GM21717 (cell line): ENCODE measurements around the gene BMP15.

ENCODE experiments used
- ATAC-seq: cut with Tn5 transposase; IDR thresholded peaks from one replicate; pipeline ENCODE4 v1.9.1; 2021; ENCODE audit warnings: mild to moderate bottlenecking, moderate library complexity; ENCODE audit not compliant: unreplicated experiment

Gene BMP15

GRCh38 chrX:50910685-50911176 lies at the start of gene BMP15:
Gene BMP15 (plus strand): TSS chrX:50910735. CDS start chrX:50910784, 49 bp downstream.
- ATAC-seq: no peak

- no peak for ATAC-seq
Measured at GRCh38 chrX:50863471-50863870, 47.1 kb upstream of the BMP15 start.

- ATAC-seq: no peak
Measured at GRCh38 chrX:50865311-50865710, 45.2 kb upstream of the BMP15 start.

GRCh38 chrX:50871922-50872453 lies 38.5 kb upstream of the BMP15 start:
- no peak for ATAC-seq

- no peak for ATAC-seq
Measured at GRCh38 chrX:50874876-50875275, 35.7 kb upstream of the BMP15 start.

GRCh38 chrX:50876551-50876950 lies 34.0 kb upstream of the BMP15 start:
- ATAC-seq: no peak

GRCh38 chrX:50877310-50877709 lies 33.2 kb upstream of the BMP15 start:
- ATAC-seq: no peak

- ATAC-seq: no peak
Measured at GRCh38 chrX:50881028-50881427, 29.5 kb upstream of the BMP15 start.

GRCh38 chrX:50888884-50889283 lies 21.7 kb upstream of the BMP15 start:
- no peak for ATAC-seq

- ATAC-seq: no peak
Measured at GRCh38 chrX:50889582-50889981, 21.0 kb upstream of the BMP15 start.

- no peak for ATAC-seq
Measured at GRCh38 chrX:50893047-50893446, 17.5 kb upstream of the BMP15 start.

- no peak for ATAC-seq
Measured at GRCh38 chrX:50893466-50893865, 17.1 kb upstream of the BMP15 start.

- ATAC-seq: no peak
Measured at GRCh38 chrX:50905334-50905733, 5.2 kb upstream of the BMP15 start.

GRCh38 chrX:50913520-50913919 lies 3.0 kb downstream of the BMP15 start:
- ATAC-seq: no peak

GRCh38 chrX:50920132-50920531 lies 9.6 kb downstream of the BMP15 start:
- ATAC-seq: no peak

- no peak for ATAC-seq
Measured at GRCh38 chrX:50927127-50927526, 16.6 kb downstream of the BMP15 start.

GRCh38 chrX:50941638-50942037 lies 31.1 kb downstream of the BMP15 start:
- ATAC-seq: no peak

GRCh38 chrX:50942471-50942870 lies 31.9 kb downstream of the BMP15 start:
- no peak for ATAC-seq

GRCh38 chrX:50952406-50952805 lies 41.9 kb downstream of the BMP15 start:
- no peak for ATAC-seq

- ATAC-seq: no peak
Measured at GRCh38 chrX:50953832-50954231, 43.3 kb downstream of the BMP15 start.

- no peak for ATAC-seq
Measured at GRCh38 chrX:50962156-50962555, 51.6 kb downstream of the BMP15 start.

GRCh38 chrX:50963842-50964241 lies 53.3 kb downstream of the BMP15 start:
- no peak for ATAC-seq
